GM08714 (cell line): Measurements from ENCODE around the gene CACHD1.

Source experiments
- H3K4me3 ChIP-seq: fragments of 200-500 bp; sonication (Bioruptor generic); 2 replicates; pipeline ENCODE4 v1.5.1; 2014; ENCODE audit warnings: mild to moderate bottlenecking, low read length, inconsistent platforms
- ZNF274 ChIP-seq: IDR thresholded peaks from 2 replicates; pipeline ENCODE4 v1.6.1; 2012; ENCODE audit warnings: mild to moderate bottlenecking, low read depth, low read length

The CACHD1 gene

DNA sequence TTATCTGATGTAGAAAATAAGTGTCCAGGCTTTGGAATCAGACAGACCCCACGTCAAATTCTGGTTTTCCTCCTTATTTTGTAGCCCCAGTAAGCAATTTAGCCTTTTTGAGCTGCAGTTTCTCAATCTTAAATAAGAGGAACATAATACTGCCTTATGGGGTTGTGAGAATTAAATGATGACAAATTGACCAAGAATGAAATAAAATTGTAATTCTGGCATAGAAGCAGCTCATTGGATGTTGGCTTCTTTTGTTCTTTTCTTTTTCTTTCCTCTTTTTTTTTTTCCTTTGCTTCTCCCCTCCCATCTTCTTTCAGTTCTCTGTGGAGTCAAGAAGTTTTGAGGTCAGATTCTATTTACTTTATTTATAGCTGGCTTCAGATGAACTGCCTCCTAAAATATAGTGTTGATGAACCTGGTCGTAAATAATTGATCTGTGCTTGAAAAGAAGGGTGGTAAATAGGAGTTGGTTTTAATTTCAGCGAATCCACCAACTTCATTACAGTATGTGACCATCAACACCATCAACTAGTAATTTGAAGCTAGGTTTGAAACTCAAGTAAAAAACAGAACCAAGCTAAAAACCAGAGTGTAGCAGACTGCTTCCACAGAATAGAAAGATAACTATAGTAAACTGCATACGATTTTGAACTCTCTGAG, 81.1 kb downstream of the CACHD1 start:
- TF ChIP-seq ZNF274: no peak
- H3K4me3 ChIP-seq: no peak overlapping the region

DNA sequence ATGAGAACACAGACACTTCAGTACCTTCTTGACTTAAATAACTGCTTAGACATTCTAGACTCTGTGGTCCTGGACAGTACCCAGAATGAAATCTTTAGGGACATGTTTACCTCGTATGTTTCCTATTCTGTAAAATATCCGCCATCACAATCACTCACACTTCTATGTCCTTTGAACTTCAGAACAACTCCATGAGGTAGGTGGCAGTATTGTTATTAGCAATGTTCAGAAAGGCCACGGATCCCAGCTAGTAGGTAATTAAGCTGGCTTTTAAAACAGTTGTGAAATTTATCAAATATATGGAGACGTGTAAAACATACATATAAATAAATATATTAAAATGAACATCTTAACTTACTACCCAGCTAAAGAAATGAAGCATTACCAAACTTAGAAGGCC, 83.4 kb downstream of the CACHD1 start:
- TF ChIP-seq ZNF274: no peak
- H3K4me3 ChIP-seq: no peak overlapping the region

DNA sequence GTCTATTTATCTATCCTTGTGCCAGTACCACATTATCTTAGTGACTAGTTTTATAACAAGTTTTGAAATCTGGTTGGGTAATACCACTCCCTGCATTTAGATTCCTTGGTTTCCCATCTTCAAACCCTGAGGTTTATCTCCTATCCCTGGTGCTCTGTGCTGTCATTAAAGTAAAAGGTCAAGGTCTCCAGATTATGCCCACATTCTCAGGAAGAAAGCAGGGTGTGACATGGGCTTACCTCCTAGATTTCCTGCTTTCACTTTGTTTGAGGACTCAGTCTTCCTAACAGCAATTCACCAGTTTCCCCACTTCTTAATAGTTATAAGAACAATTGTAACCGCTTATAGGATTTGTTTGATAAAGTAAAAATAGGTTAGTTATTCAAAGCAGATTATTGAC, 86.0 kb downstream of the CACHD1 start:
- H3K4me3 ChIP-seq: no peak overlapping the region
- no peak for TF ChIP-seq ZNF274

DNA sequence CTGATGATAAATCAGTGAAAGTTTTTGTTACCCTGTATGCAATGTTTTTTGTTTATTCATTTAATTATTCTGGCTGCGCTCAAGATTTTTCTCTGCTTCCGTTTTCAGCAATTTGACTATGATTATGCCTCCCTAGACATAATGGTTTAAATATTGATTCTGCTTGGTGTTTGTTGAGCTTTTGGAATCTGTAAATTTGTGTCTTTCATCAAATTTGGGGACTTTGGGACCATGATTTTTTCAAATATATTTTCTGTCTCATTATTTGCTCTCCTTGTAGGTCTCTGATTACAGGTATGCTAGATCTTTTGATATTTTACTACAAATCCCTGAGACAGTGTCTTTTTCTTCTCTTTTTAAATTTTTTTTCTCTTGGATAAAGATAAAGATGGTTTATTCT, 92.1 kb downstream of the CACHD1 start:
- no peak for TF ChIP-seq ZNF274
- no peak overlapping the region for H3K4me3 ChIP-seq

DNA sequence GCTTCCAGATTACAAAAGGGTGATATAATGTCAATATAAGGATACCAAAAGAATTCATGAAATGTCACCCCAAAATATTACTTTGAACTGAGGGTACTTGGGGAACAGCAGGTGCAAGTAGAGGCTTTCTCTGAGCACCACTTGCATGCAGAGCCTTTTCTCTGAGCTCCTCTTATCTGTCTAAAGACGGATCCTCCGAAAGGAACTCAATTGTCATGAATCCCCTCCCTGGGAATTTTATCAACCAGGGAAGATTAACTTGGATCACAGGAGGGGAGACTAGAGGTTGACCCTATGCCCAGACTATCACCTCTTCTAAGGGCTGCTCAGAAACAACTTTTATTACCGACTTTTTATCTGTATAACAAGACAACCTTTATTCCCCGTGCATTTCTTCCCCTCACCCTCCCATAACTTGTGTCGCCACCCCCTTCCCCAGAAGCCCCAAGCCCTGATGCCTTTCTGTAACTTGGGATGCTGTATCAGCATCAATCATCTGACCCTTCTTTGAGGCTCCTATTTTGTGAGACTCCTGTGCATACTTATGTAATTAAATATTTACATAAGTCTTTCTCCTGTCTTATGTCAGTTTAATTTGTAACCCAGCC, 94.1 kb downstream of the CACHD1 start:
- no peak for TF ChIP-seq ZNF274

DNA sequence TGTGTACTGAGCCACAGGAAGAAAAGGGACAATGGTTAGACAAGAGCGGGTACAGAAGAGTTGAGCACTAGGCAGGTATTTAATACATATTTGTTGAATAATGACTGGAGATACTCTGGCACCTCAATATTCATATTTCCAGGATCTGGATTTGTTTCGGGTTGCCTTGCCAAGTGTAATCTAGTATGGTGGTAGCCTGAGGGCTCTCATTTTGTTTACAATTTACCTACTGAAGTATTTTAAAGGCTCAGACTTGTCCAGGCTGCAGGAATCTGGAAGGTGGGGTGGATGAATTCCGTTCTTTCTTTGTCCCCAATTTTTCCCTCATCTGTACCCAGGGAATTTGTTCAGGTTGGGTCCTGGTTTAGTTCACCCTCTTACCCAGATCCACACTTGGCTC, 95.0 kb downstream of the CACHD1 start:
- no peak for TF ChIP-seq ZNF274
- no peak overlapping the region for H3K4me3 ChIP-seq

More for the DNA sequence above, 94.1 kb downstream of the CACHD1 start:
- no peak overlapping the region for H3K4me3 ChIP-seq

DNA sequence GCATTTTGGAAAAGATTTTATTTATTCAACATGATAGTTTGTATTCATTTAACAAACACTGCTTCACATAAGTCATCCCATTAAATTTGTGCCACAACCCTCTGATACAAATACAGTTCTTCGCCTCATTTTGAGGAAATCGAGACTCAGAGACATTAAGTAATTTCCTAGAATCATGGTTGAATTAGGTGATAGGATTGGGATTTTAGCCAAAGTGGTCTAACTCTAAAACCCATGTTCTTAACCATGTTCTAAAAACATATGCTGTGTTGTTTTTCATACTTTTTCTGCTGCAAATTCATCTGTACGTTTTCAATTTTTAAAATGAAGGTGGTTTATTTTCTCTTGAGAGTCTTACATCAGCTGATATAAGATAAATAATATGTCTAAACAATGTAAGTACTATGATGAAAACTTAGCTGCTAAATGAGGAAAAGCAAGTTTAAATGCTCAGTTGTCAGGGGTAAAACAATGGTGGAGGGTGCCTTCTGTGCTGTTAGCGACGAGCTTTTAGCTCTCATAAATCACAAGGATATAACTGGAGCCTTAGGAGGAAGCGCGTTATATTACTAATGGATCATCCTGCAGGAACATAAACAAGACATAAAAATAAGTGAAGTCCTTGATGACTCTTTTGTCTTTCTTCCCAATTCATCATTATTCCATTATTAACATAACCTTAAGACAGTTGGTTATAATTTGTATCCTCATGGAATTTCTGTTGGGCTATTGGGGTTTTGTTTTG, 97.7 kb downstream of the CACHD1 start:
- no peak overlapping the region for H3K4me3 ChIP-seq
- TF ChIP-seq ZNF274: no peak

DNA sequence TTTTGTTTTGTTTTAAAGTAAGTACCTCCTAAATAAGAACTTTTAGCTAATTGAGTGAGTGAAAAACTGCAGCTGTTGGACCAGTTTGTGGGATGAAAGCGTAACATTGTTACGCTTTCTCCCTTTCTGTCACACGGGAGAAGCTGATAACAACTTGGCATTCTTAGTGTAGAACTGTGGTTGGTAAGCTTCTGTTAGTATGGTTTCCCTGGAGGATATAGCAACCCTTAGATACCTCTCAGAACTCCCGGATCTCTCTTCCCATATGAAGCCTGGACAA, 98.2 kb downstream of the CACHD1 start:
- H3K4me3 ChIP-seq: no peak overlapping the region
- no peak for TF ChIP-seq ZNF274

DNA sequence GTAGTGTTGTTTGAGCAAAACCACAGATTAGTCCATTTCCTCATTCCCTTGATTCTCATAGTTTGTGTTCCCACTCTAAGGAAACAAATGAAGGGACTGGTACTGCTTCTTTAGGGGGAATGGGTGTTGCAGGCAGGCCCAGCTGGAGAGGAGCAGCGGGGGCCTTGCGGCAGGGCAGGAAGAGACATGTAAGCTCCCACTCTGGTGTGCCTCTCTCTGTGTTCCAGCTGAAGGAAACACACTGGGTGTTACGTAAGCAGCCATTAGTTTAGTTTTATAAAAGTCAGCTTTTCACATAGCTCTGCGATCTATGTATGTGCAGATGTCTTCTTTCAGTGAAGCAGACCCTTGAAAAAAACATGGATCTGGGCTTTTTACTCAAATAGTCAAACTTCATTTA, 99.5 kb downstream of the CACHD1 start:
- TF ChIP-seq ZNF274: no peak
- no peak overlapping the region for H3K4me3 ChIP-seq

DNA sequence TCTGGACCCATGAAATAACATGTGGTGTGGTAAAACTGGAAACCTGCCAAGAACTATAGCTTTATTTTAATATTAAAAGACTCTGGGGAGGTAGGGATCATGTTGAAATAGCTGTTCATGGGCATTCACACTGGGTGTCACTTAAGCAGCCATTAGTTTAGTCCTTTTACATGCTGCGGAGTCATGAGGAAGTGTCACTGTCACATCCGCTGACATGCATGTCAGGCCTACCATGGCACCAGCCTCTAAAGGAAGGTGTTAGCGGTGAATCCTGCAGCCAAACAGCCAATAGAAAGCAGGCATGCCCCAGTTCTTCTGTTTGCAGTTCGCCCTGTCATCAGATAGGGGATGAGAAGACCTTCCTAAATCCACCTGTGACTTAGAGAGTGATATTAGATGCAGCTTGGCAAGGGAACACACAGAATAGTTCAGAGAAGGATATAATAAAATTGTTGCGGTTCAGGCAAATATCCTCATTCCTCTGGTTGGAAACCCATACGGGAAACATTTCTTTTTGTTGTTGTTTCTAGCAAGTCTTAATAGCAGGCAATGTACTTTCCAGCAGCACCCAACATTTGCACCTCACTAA, 100.4 kb downstream of the CACHD1 start:
- H3K4me3 ChIP-seq: no peak overlapping the region
- TF ChIP-seq ZNF274: no peak

DNA sequence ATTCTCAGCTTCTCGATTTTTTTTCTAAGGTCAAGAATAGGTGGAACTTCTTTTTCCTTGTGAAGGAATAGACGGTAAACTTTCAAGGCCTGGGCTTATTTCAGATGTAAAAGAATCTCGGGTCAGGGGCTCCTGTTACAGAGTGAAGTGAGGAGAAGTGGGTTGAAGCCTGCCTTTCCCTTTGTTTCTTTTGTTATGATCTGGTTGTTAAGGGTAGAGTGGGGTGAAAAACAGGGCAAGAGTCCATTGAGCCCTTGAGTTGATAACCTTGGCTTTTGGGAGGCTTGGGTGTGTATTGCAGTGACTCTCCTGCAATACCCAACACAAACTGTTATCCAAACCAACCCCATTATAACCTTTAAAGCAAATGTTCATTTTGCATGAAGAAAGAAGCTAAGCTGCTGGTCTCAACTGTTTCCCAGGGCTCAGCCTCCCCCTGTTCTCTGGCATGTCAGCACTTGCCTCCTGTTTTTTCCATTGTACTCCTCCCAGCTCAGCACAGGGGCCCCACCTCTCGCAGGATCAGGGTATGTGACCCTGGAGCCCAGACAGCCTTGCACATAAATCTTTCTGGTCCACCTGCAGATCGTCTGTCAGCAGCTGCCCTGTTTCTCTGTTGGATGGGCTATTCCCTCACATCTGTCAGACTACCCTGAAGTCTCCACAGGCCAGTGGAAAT, 102.4 kb downstream of the CACHD1 start:
- no peak overlapping the region for H3K4me3 ChIP-seq

DNA sequence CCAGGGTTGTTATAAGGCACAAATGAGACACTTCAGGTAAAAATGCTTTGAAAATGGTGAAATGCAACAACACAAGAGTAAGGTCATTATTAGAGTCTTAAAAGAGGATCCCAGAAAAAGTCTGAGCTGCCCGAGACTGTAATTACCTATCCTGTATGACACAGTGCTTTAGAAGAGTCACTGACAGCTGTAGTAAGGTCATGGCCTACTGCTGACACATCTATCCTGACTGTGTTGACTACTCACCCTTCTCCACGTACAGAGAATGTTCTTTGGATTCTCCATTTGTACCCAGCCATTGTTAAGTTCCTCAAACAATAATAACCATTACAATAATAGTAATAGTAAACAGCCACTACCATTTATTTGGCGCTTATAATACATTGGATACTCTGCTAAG, 104.4 kb downstream of the CACHD1 start:
- TF ChIP-seq ZNF274: no peak
- no peak overlapping the region for H3K4me3 ChIP-seq

More for the DNA sequence above, 102.4 kb downstream of the CACHD1 start:
- no peak for TF ChIP-seq ZNF274

DNA sequence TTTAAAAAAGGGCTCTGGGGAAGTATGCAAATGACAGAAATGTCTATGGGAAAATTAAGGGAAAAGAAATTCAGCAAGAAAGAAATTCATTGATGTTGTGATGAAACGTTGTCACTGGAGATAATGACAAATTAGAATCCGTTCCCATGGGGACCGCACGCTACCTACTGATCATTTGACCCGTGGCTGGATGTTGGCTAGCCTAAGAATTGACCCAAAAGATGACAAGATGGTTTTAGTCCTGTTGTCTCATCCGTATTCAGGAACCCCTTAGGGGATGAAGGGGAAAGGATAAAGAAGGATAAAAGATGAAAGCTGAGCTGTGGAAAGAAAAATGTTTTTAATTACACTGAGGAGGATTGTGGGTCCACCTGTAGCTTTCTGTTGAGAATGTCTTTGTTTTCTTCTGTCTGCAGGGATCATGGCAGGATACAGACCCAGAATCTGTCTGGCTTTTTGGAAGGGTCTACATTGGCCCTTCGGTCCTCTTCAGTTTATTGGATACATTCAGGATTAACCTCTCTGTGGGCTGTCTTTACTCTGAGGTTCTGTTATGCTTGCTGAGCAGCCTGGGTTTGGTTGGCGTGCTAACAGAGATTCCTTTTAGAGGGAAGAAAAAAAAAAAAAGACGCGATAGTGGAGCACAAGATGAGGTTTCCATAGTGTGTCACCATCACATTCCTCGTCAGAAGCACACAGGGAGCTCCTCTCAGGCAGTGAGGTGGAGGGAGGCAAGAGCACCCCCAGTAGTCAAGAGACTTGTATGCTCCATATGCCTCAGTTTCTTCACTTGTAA, 106.2 kb downstream of the CACHD1 start:
- H3K4me3 ChIP-seq: no peak overlapping the region
- no peak for TF ChIP-seq ZNF274
